H9 (cell line): ENCODE data around the gene NRM. TPM values are rescaled to one million over a fixed set of nuclear protein-coding genes. Genes with fewer than 3 reads are reported as not detected.

Experiments used
- DNase-seq: peaks from one replicate; pipeline ENCODE4 v3.0.0-alpha.2; 2017
- H2AFZ ChIP-seq: one replicate; pipeline ENCODE4 v1.6.1; 2013; ENCODE audit warnings: mild to moderate bottlenecking, low read length, control low read depth, moderate library complexity
- H2AK5ac ChIP-seq: 2 replicates; pipeline ENCODE4 v1.6.1; 2013; ENCODE audit warnings: low read length, control low read depth, mixed read lengths; ENCODE audit not compliant: insufficient read length
- H2BK120ac ChIP-seq: one replicate; pipeline ENCODE4 v1.6.1; 2013; ENCODE audit warnings: low read depth, mild to moderate bottlenecking, low read length, control low read depth, inconsistent platforms; ENCODE audit not compliant: poor library complexity, severe bottlenecking
- H2BK12ac ChIP-seq: 2 replicates; pipeline ENCODE4 v1.6.1; 2013; ENCODE audit warnings: low read length, control low read depth, mixed read lengths, low read depth; ENCODE audit not compliant: insufficient read length
- H2BK15ac ChIP-seq: 2 replicates; pipeline ENCODE4 v1.6.1; 2013; ENCODE audit warnings: low read depth, low read length, control low read depth
- H2BK20ac ChIP-seq: one replicate; pipeline ENCODE4 v1.6.1; 2013; ENCODE audit warnings: low read depth, mild to moderate bottlenecking, low read length, control low read depth, inconsistent platforms; ENCODE audit not compliant: poor library complexity, severe bottlenecking
- H2BK5ac ChIP-seq: 2 replicates; pipeline ENCODE4 v1.6.1; 2013; ENCODE audit warnings: low read length, control low read depth, mixed read lengths; ENCODE audit not compliant: insufficient read length
- H3K14ac ChIP-seq: 2 replicates; pipeline ENCODE4 v1.6.1; 2013; ENCODE audit warnings: low read length, control low read depth; ENCODE audit not compliant: insufficient read depth
- H3K18ac ChIP-seq: 2 replicates; pipeline ENCODE4 v1.6.1; 2013; ENCODE audit warnings: low read depth, mild to moderate bottlenecking, mixed read lengths, low read length, control low read depth; ENCODE audit not compliant: insufficient read length
- H3K23ac ChIP-seq: 2 replicates; pipeline ENCODE4 v1.6.1; 2013; ENCODE audit warnings: low read length, control low read depth, mixed read lengths, low read depth; ENCODE audit not compliant: insufficient read length
- H3K23me2 ChIP-seq: 2 replicates; pipeline ENCODE4 v1.6.1; 2013; ENCODE audit warnings: low read depth, mild to moderate bottlenecking, mixed read lengths, low read length, control low read depth; ENCODE audit not compliant: insufficient read length, poor library complexity, severe bottlenecking
- H3K27ac ChIP-seq: 2 replicates; pipeline ENCODE4 v1.5.1; 2013; ENCODE audit warnings: low read length, control low read depth, mixed read lengths, low read depth; ENCODE audit not compliant: insufficient read length
- H3K27me3 ChIP-seq: 2 replicates; pipeline ENCODE4 v1.6.1; 2013; ENCODE audit warnings: low read length, control low read depth, inconsistent platforms; ENCODE audit not compliant: insufficient read depth
- H3K4ac ChIP-seq: 2 replicates; pipeline ENCODE4 v1.6.1; 2013; ENCODE audit warnings: low read depth, mild to moderate bottlenecking, control low read depth, inconsistent platforms, low read length, moderate library complexity
- H3K4me1 ChIP-seq: 2 replicates; pipeline ENCODE4 v1.6.1; 2013; ENCODE audit warnings: low read length, control low read depth, inconsistent platforms; ENCODE audit not compliant: insufficient read depth
- H3K4me2 ChIP-seq: 2 replicates; pipeline ENCODE4 v1.6.1; 2013; ENCODE audit warnings: low read length, control low read depth, mixed read lengths; ENCODE audit not compliant: insufficient read length, insufficient read depth
- H3K56ac ChIP-seq: 2 replicates; pipeline ENCODE4 v1.6.1; 2013; ENCODE audit warnings: low read depth, mild to moderate bottlenecking, mixed read lengths, low read length, control low read depth; ENCODE audit not compliant: insufficient read length
- H3K79me1 ChIP-seq: 2 replicates; pipeline ENCODE4 v1.6.1; 2013; ENCODE audit warnings: low read depth, mild to moderate bottlenecking, moderate library complexity, low read length, control low read depth, inconsistent platforms; ENCODE audit not compliant: insufficient read depth, poor library complexity, severe bottlenecking
- H3K79me2 ChIP-seq: 2 replicates; pipeline ENCODE4 v1.6.1; 2013; ENCODE audit warnings: low read length, control low read depth, inconsistent platforms; ENCODE audit not compliant: insufficient read depth
- H3K9ac ChIP-seq: 2 replicates; pipeline ENCODE4 v1.6.1; 2013; ENCODE audit warnings: low read length, control low read depth, mixed read lengths; ENCODE audit not compliant: insufficient read length; ENCODE audit errors: extremely low read depth
- H3K9me3 ChIP-seq: one replicate; pipeline ENCODE4 v1.6.1; 2013; ENCODE audit warnings: low read depth, low read length, inconsistent platforms; ENCODE audit not compliant: control insufficient read depth
- H3T11ph ChIP-seq: one replicate; pipeline ENCODE4 v1.6.1; 2013; ENCODE audit warnings: mild to moderate bottlenecking, low read length, control low read depth, inconsistent platforms
- H4K20me1 ChIP-seq: one replicate; pipeline ENCODE4 v1.6.1; 2013; ENCODE audit not compliant: control insufficient read depth, insufficient read length, insufficient read depth
- H4K5ac ChIP-seq: 2 replicates; pipeline ENCODE4 v1.6.1; 2013; ENCODE audit warnings: low read depth, mild to moderate bottlenecking, mixed read lengths, low read length, control low read depth; ENCODE audit not compliant: insufficient read length
- H4K8ac ChIP-seq: replicated peaks from 2 replicates; pipeline ENCODE4 v1.6.1; 2013; ENCODE audit warnings: low read length, control low read depth, mixed read lengths, low read depth; ENCODE audit not compliant: insufficient read length
- H4K91ac ChIP-seq: 2 replicates; pipeline ENCODE4 v1.6.1; 2013; ENCODE audit warnings: low read depth, mild to moderate bottlenecking, moderate library complexity, mixed read lengths, low read length, control low read depth; ENCODE audit not compliant: insufficient read length
- H3K27ac Mint-ChIP-seq, 3 experiments: 2 replicates in 2 of 3; 3 replicates in 1 of 3; pipeline ENCODE4 v1.8.0; 2020 to 2021; ENCODE audit warnings: mixed read lengths in 3 of 3, mild to moderate bottlenecking in 1 of 3, moderate library complexity in 1 of 3
- H3K27me3 Mint-ChIP-seq: 2 replicates; pipeline ENCODE4 v1.8.0; 2021; ENCODE audit warnings: low read depth, mild to moderate bottlenecking, moderate library complexity, mixed read lengths
- H3K36me3 Mint-ChIP-seq, 3 experiments: 2 replicates in 2 of 3; 3 replicates in 1 of 3; pipeline ENCODE4 v1.8.0; 2020 to 2021; ENCODE audit warnings: low read depth in 3 of 3, mixed read lengths in 3 of 3; ENCODE audit not compliant: insufficient read depth in 1 of 3
- H3K4me1 Mint-ChIP-seq, 2 experiments: 2 replicates each; pipeline ENCODE4 v1.8.0; 2020; ENCODE audit warnings: mixed read lengths in 2 of 2
- H3K4me3 Mint-ChIP-seq, 2 experiments: 2 replicates in 1 of 2; 3 replicates in 1 of 2; pipeline ENCODE4 v1.8.0; 2020 to 2021; ENCODE audit warnings: mild to moderate bottlenecking in 2 of 2, mixed read lengths in 2 of 2, moderate library complexity in 1 of 2
- H3K9me3 Mint-ChIP-seq, 2 experiments: 2 replicates in 1 of 2; 3 replicates in 1 of 2; pipeline ENCODE4 v1.8.0; 2020; ENCODE audit warnings: mild to moderate bottlenecking in 2 of 2, mixed read lengths in 2 of 2, moderate library complexity in 1 of 2
- WGBS: extraction: QIAGEN DNeasy Blood & Tissue Kit; methylation state at CpG from one replicate; pipeline ENCODE4 v1.1.7; 2013; ENCODE audit warnings: missing lambda C conversion rate, low lambda C conversion rate, mixed read lengths; ENCODE audit not compliant: insufficient read length; ENCODE audit errors: extremely low coverage; 5-methylcytosine and 5-hydroxymethylcytosine counted together
- total RNA-seq: library from RNA; stranded (reverse); gene quantifications from 2 replicates; pipeline ENCODE4 v1.2.1, GENCODE V29; 2021
- TF ChIP-seq, protein P1 (sequence below): fragments of 200-600 bp; sonication (generic); conservative IDR thresholded peaks from 3 replicates; pipeline ENCODE4 v1.8.0; 2021; ENCODE audit warnings: antibody characterized with exemption, mild to moderate bottlenecking

Gene NRM
- total RNA-seq, 1 experiment from 2014 or later = 36.5 TPM

DNA sequence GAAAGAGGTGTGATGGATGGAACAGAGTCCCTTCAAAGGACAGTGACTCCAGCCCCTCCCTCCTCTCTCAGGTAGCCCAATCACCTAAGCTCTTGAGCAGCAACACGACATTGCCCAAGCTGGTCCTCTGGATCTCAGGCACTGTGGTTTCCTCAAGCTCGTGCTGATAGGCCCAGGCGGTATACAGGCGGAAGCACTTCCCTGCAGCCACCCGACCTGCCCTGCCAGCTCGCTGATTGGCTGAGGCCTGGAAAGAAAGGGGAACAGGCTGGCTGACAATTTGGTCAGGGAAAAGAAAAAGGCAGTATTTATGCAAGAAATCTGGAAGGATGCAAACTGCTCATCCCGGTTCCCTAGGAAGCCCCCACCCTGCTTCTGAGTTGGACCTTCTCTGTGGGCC, 34.3 kb downstream of the NRM start:
- Histone ChIP-seq H2BK20ac (no peak overlapping the region), H3K14ac (no peak overlapping the region), H4K91ac (no peak overlapping the region), H3K79me1 (no peaks in the 10 kb centered on the region), H3K27ac (no peak overlapping the region), H3T11ph (no peak overlapping the region), H3K9ac (no peak overlapping the region), H2AK5ac (no peak overlapping the region), H2AFZ (no peak overlapping the region), H3K79me2 (no peaks in the 10 kb centered on the region), H2BK5ac (no peak overlapping the region), H4K20me1 (no peaks in the 10 kb centered on the region), H4K8ac (no peak overlapping the region), H3K9me3 (no peaks in the 10 kb centered on the region), H4K5ac (no peak overlapping the region), H3K23me2 (no peaks in the 10 kb centered on the region), H3K56ac (no peak overlapping the region), H3K4me1 (no peaks in the 10 kb centered on the region), H2BK15ac (no peak overlapping the region), H3K27me3 (no peaks in the 10 kb centered on the region), H3K4me2 (no peak overlapping the region), H3K18ac (no peak overlapping the region), H3K4ac (no peak overlapping the region), H3K23ac (no peak overlapping the region), H2BK120ac (no peak overlapping the region), H2BK12ac (no peak overlapping the region)
- Mint-ChIP-seq H3K4me3 (no peak overlapping the region), H3K27ac (no peak overlapping the region), H3K9me3 (no peaks in the 10 kb centered on the region), H3K4me1 (no peaks in the 10 kb centered on the region), H3K36me3 (peaks cover 28 to 88% (median 70%) of the 10 kb centered on the region in 3 experiments; a peak in 6 of 7 replicates), H3K27me3 (no peaks in the 10 kb centered on the region)
- no peak for DNase-seq
- TF ChIP-seq, protein P1, sequence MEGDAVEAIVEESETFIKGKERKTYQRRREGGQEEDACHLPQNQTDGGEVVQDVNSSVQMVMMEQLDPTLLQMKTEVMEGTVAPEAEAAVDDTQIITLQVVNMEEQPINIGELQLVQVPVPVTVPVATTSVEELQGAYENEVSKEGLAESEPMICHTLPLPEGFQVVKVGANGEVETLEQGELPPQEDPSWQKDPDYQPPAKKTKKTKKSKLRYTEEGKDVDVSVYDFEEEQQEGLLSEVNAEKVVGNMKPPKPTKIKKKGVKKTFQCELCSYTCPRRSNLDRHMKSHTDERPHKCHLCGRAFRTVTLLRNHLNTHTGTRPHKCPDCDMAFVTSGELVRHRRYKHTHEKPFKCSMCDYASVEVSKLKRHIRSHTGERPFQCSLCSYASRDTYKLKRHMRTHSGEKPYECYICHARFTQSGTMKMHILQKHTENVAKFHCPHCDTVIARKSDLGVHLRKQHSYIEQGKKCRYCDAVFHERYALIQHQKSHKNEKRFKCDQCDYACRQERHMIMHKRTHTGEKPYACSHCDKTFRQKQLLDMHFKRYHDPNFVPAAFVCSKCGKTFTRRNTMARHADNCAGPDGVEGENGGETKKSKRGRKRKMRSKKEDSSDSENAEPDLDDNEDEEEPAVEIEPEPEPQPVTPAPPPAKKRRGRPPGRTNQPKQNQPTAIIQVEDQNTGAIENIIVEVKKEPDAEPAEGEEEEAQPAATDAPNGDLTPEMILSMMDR = no peak
- no CpG with 5 or more reads among the region's 7 CpGs for WGBS
